Mesothelial cell of epicardium (in vitro differentiated cells): Measurements from ENCODE around the gene SNHG17. TPM values are rescaled to one million over a fixed set of nuclear protein-coding genes. Genes with fewer than 3 reads are reported as not detected.

Experiments used
- DNase-seq, 2 experiments: peaks; one replicate each; pipeline ENCODE4 v3.0.0; 2021; ENCODE audit warnings: low spot score in 2 of 2; ENCODE audit not compliant: unreplicated experiment in 2 of 2
- H3K27ac Mint-ChIP-seq: 2 replicates; pipeline ENCODE4 v1.8.0; 2021; ENCODE audit warnings: mixed read lengths
- H3K27me3 Mint-ChIP-seq: 2 replicates; pipeline ENCODE4 v1.8.0; 2021; ENCODE audit warnings: low read depth, mixed read lengths
- H3K36me3 Mint-ChIP-seq: 2 replicates; pipeline ENCODE4 v1.8.0; 2021; ENCODE audit warnings: mixed read lengths
- H3K4me1 Mint-ChIP-seq: 2 replicates; pipeline ENCODE4 v1.8.0; 2021; ENCODE audit warnings: mixed read lengths
- H3K4me3 Mint-ChIP-seq: 2 replicates; pipeline ENCODE4 v1.8.0; 2021; ENCODE audit warnings: mild to moderate bottlenecking, moderate library complexity, mixed read lengths
- H3K9me3 Mint-ChIP-seq: 2 replicates; pipeline ENCODE4 v1.8.0; 2021; ENCODE audit warnings: mixed read lengths
- CTCF ChIP-seq: fragments of 200-600 bp; sonication (generic); IDR thresholded peaks from one replicate; pipeline ENCODE4 v1.5.0; 2021; ENCODE audit warnings: antibody characterized with exemption; ENCODE audit not compliant: unreplicated experiment
- total RNA-seq: library from RNA; stranded (reverse); gene quantifications from 3 replicates; pipeline ENCODE4 v1.2.1, GENCODE V29; 2021

SNHG17 gene
- total RNA-seq, 1 donor from 2014 or later, result 54.0 TPM

- no peak for DNase-seq
- H3K4me1 Mint-ChIP-seq, result peaks cover 20% of the 10 kb centered on the region
- H3K27ac Mint-ChIP-seq, result no peak overlapping the region
- no peaks in the 10 kb centered on the region for H3K27me3 Mint-ChIP-seq
- no peak for TF ChIP-seq CTCF
- H3K36me3 Mint-ChIP-seq, result peaks cover 28% of the 10 kb centered on the region
- no peak overlapping the region for H3K4me3 Mint-ChIP-seq
- H3K9me3 Mint-ChIP-seq, result no peaks in the 10 kb centered on the region
These were observed 15.4 kb upstream of the SNHG17 start for GRCh38 chr20:38450412-38450975.

GRCh38 chr20:38449046-38449445, 13.9 kb upstream of the SNHG17 start:
- H3K36me3 Mint-ChIP-seq, result peaks cover 28% of the 10 kb centered on the region
- H3K4me3 Mint-ChIP-seq, result no peak overlapping the region
- H3K4me1 Mint-ChIP-seq, result peaks cover 20% of the 10 kb centered on the region
- TF ChIP-seq CTCF, result no peak
- H3K27ac Mint-ChIP-seq, result no peak overlapping the region
- H3K27me3 Mint-ChIP-seq, result no peaks in the 10 kb centered on the region
- DNase-seq, result no peak
- no peaks in the 10 kb centered on the region for H3K9me3 Mint-ChIP-seq

- H3K27ac Mint-ChIP-seq, result peak overlapping the region; percentile 67
- peak overlapping the region; percentile 78 for H3K4me3 Mint-ChIP-seq
- DNase-seq, result no peak
- H3K4me1 Mint-ChIP-seq, result peaks cover 20% of the 10 kb centered on the region
- TF ChIP-seq CTCF, result no peak
- H3K36me3 Mint-ChIP-seq, result peaks cover 28% of the 10 kb centered on the region
- H3K9me3 Mint-ChIP-seq, result no peaks in the 10 kb centered on the region
- H3K27me3 Mint-ChIP-seq, result no peaks in the 10 kb centered on the region
These were observed 13.0 kb upstream of the SNHG17 start for GRCh38 chr20:38447931-38448675.

- DNase-seq, result no peak
- Mint-ChIP-seq H3K9me3 (no peaks in the 10 kb centered on the region), H3K27ac (peak overlapping the region; percentile 67), H3K4me3 (peak overlapping the region; percentile 78), H3K4me1 (peaks cover 17% of the 10 kb centered on the region), H3K27me3 (peaks cover 6% of the 10 kb centered on the region), H3K36me3 (peaks cover 27% of the 10 kb centered on the region)
- TF ChIP-seq CTCF, result no peak
These were observed 12.1 kb upstream of the SNHG17 start for GRCh38 chr20:38447251-38447661.

- Mint-ChIP-seq H3K36me3 (peaks cover 23% of the 10 kb centered on the region), H3K27me3 (peaks cover 11% of the 10 kb centered on the region), H3K9me3 (no peaks in the 10 kb centered on the region), H3K27ac (peak overlapping the region; percentile 71), H3K4me1 (peaks cover 17% of the 10 kb centered on the region), H3K4me3 (peak overlapping the region; percentile 78)
- peak; percentile 90 to 95 for DNase-seq
- peak; percentile 79 for TF ChIP-seq CTCF
These were observed 11.5 kb upstream of the SNHG17 start for GRCh38 chr20:38446441-38447209.
